ENCODE data around the gene RERE.

DNA sequence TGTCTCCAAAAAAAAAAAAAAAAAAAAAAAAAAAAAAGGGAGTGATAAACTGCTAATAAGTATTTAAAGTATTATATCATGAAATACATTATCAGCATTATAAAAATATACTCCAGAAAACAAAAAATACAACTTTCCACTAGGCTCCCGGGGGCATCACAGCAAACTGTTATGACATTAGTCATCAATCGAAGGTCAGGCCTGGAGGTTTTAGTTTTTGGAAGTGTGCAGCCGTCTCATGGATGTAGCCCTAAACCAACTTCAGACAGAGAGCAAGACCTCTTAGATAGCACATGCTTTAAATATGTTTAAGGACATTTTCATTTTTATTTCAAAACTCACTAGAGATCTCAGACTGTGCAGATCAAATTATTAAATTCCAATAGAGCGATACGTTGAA, 106.3 kb downstream of the RERE start:
- TF ChIP-seq, protein P1, sequence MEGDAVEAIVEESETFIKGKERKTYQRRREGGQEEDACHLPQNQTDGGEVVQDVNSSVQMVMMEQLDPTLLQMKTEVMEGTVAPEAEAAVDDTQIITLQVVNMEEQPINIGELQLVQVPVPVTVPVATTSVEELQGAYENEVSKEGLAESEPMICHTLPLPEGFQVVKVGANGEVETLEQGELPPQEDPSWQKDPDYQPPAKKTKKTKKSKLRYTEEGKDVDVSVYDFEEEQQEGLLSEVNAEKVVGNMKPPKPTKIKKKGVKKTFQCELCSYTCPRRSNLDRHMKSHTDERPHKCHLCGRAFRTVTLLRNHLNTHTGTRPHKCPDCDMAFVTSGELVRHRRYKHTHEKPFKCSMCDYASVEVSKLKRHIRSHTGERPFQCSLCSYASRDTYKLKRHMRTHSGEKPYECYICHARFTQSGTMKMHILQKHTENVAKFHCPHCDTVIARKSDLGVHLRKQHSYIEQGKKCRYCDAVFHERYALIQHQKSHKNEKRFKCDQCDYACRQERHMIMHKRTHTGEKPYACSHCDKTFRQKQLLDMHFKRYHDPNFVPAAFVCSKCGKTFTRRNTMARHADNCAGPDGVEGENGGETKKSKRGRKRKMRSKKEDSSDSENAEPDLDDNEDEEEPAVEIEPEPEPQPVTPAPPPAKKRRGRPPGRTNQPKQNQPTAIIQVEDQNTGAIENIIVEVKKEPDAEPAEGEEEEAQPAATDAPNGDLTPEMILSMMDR (IDR thresholded peaks at IDR 0.05; ENCODE audit: insufficient read depth, low read length, poor library complexity, severe bottlenecking), result no peak
- no peak for TF ChIP-seq EZH2phosphoT487 (conservative IDR thresholded peaks at IDR 0.05; ENCODE audit: low read length)

All from SU-DHL-6 (cell line).